Endothelial cell of umbilical vein (primary cell): Measurements from ENCODE around the gene TNFRSF1B. TPM values are rescaled to one million over a fixed set of nuclear protein-coding genes. Genes with fewer than 3 reads are reported as not detected.

Experiments used
- BruUV-seq: library from RNA; stranded (reverse); fragments of 400-500 nt; replicated peaks from 2 replicates; lab custom pipeline; 2021; lab: Mats Ljungman, UMichigan
- CTCF ChIA-PET: fragments of 300-600, 350-600 bp; sonication (Branson Sonifier 250); formaldehyde crosslinking; loops from one replicate; lab custom pipeline; 2021; ENCODE audit warnings: antibody characterized with exemption, inconsistent platforms; lab: Charles Lee
- POLR2A ChIA-PET: fragments of 300-600, 350-600 bp; sonication (Branson Sonifier 250); formaldehyde crosslinking; loops from one replicate; lab custom pipeline; 2021; ENCODE audit warnings: antibody characterized with exemption, inconsistent platforms; lab: Charles Lee
- DNase-seq: peaks from one replicate; pipeline ENCODE4 v3.0.0-alpha.2; 2011; ENCODE audit warnings: low read depth, low spot score
- FAIRE-seq: peaks from 2 replicates; lab custom pipeline; 2011; peaks lifted over from hg19 to GRCh38; lab: Jason Lieb, UNC
- H2AFZ ChIP-seq: 2 replicates; pipeline ENCODE4 v1.6.0; 2012; ENCODE audit warnings: low read depth, low read length, control low read depth, inconsistent platforms
- H3K27ac ChIP-seq: 2 replicates; pipeline ENCODE4 v1.5.1; 2011; ENCODE audit warnings: low read depth, mild to moderate bottlenecking, control low read depth, low read length, moderate library complexity; ENCODE audit not compliant: insufficient read depth
- H3K27me3 ChIP-seq, 2 experiments: 2 replicates each; pipeline versions ENCODE4 v1.6.0 to v1.6.1; 2011; ENCODE audit warnings: low read length in 2 of 2, mixed read lengths in 1 of 2; ENCODE audit not compliant: control insufficient read depth in 2 of 2, insufficient read depth in 2 of 2
- H3K36me3 ChIP-seq, 2 experiments: 2 replicates in 1 of 2; 3 replicates in 1 of 2; pipeline ENCODE4 v1.5.1; 2011; ENCODE audit warnings: low read length in 2 of 2, mild to moderate bottlenecking in 1 of 2, moderate library complexity in 1 of 2; ENCODE audit not compliant: control insufficient read depth in 2 of 2, insufficient read depth in 2 of 2; ENCODE audit errors: extremely low read depth in 1 of 2
- H3K4me1 ChIP-seq: 3 replicates; pipeline ENCODE4 v1.5.1; 2011; ENCODE audit warnings: mild to moderate bottlenecking, low read length; ENCODE audit not compliant: control insufficient read depth, insufficient read depth; ENCODE audit errors: extremely low read depth
- H3K4me2 ChIP-seq: 2 replicates; pipeline ENCODE4 v1.6.1; 2011; ENCODE audit warnings: low read length, control low read depth, mixed read lengths; ENCODE audit not compliant: insufficient read depth
- H3K4me3 ChIP-seq, 3 experiments: fragments of 200-600 bp in 1 of 3; sonication (generic), shearing (Covaris generic) in 1 of 3; replicated peaks in 1 of 3; 2 replicates each; pipeline ENCODE4 v1.5.1; 2011 to 2016; ENCODE audit warnings: control low read depth in 3 of 3, low read length in 3 of 3, mild to moderate bottlenecking in 2 of 3, inconsistent platforms in 1 of 3, low read depth in 1 of 3, moderate library complexity in 1 of 3; ENCODE audit not compliant: insufficient read depth in 1 of 3
- H3K79me2 ChIP-seq: 2 replicates; pipeline ENCODE4 v1.6.0; 2012; ENCODE audit warnings: low read length, inconsistent platforms; ENCODE audit not compliant: control insufficient read depth, insufficient read depth
- H3K9ac ChIP-seq: replicated peaks from 2 replicates; pipeline ENCODE3; 2011; ENCODE audit warnings: low read length, control low read depth; ENCODE audit not compliant: insufficient read depth; ENCODE audit errors: extremely low read depth
- H3K9me1 ChIP-seq: replicated peaks from 3 replicates; pipeline ENCODE4 v1.6.0; 2011; ENCODE audit warnings: mild to moderate bottlenecking, low read length; ENCODE audit not compliant: control insufficient read depth, insufficient read depth; ENCODE audit errors: extremely low read depth
- H3K9me3 ChIP-seq: replicated peaks from 2 replicates; pipeline ENCODE4 v1.5.1; 2012; ENCODE audit warnings: low read length, inconsistent platforms; ENCODE audit not compliant: control insufficient read depth, insufficient read depth
- H4K20me1 ChIP-seq: replicated peaks from 2 replicates; pipeline ENCODE3; 2011; ENCODE audit warnings: mild to moderate bottlenecking, low read length; ENCODE audit not compliant: control insufficient read depth, insufficient read depth; ENCODE audit errors: extremely low read depth
- EZH2 ChIP-seq: IDR thresholded peaks from 2 replicates; pipeline ENCODE4 v1.6.1; 2012; ENCODE audit warnings: borderline replicate concordance, low read depth, mild to moderate bottlenecking, moderate library complexity, low read length, inconsistent platforms; ENCODE audit not compliant: severe bottlenecking
- FOS ChIP-seq: IDR thresholded peaks from 2 replicates; pipeline ENCODE4 v1.6.1; 2011; ENCODE audit warnings: mild to moderate bottlenecking, low read length, moderate library complexity, borderline replicate concordance; ENCODE audit not compliant: insufficient read depth
- GATA2 ChIP-seq: IDR thresholded peaks from 2 replicates; pipeline ENCODE4 v1.7.0; 2011; ENCODE audit warnings: low read depth, mild to moderate bottlenecking, moderate library complexity, mixed read lengths, low read length; ENCODE audit not compliant: insufficient read length, insufficient read depth
- JUN ChIP-seq: IDR thresholded peaks from 2 replicates; pipeline ENCODE4 v1.6.1; 2011; ENCODE audit warnings: borderline replicate concordance, low read depth; ENCODE audit not compliant: insufficient read length, insufficient read depth
- MYC ChIP-seq: IDR thresholded peaks from one replicate; pipeline ENCODE4 v1.6.1; 2011; ENCODE audit warnings: mild to moderate bottlenecking, low read depth, low read length
- POLR2A ChIP-seq: IDR thresholded peaks from 2 replicates; pipeline ENCODE4 v1.6.1; 2012; ENCODE audit warnings: low read depth, mild to moderate bottlenecking, control low read depth, low read length
- POLR2AphosphoS5 ChIP-seq: IDR thresholded peaks from 2 replicates; pipeline ENCODE4 v1.6.1; 2012; ENCODE audit warnings: low read depth, mild to moderate bottlenecking, control low read depth, low read length, moderate library complexity; ENCODE audit not compliant: insufficient read depth
- dilution Hi-C: fragments of 300-500 bp; cut with MboI; formaldehyde crosslinking; loops from one replicate; pipeline ENCODE4 v1.15.0; 2019; ENCODE audit warnings: low sequenced_read_pairs; ENCODE audit not compliant: extremely low pct_ligation_motif_present
- intact Hi-C: fragments of 100-400 bp; cut with micrococcal nuclease; formaldehyde crosslinking; loops from one replicate; pipeline ENCODE4 v1.10.0; 2022
- polyA plus RNA-seq, 4 experiments: library from polyadenylated mRNA; depleted of rRNA in 3 of 4; stranded (reverse) in 3 of 4; unstranded in 1 of 4; fragments of >200 nt; gene quantifications; 2 replicates each; pipeline versions ENCODE4 v1.2.1 to v1.2.3, GENCODE V29; 2011 to 2012; ENCODE audit warnings: missing spikeins in 1 of 4
- total RNA-seq: library from RNA; stranded (reverse); gene quantifications from 2 replicates; pipeline ENCODE4 v1.2.3, GENCODE V29; 2021
- TF ChIP-seq, protein P1 (sequence below): IDR thresholded peaks from 2 replicates; pipeline ENCODE4 v1.6.1; 2011; ENCODE audit not compliant: insufficient read depth, insufficient read length
- TF ChIP-seq, protein P2 (sequence below), 2 donors: IDR thresholded peaks; 1 replicate in 1 of 2; 2 replicates in 1 of 2; pipeline ENCODE4 v1.5.1; 2011; ENCODE audit warnings: low read length in 2 of 2, mild to moderate bottlenecking in 2 of 2, moderate library complexity in 2 of 2, control low read depth in 1 of 2, inconsistent platforms in 1 of 2, low read depth in 1 of 2; ENCODE audit not compliant: insufficient read depth in 1 of 2; ENCODE audit errors: extremely low read depth in 1 of 2

TNFRSF1B gene
- total and polyA plus RNA-seq, 2 donors (not counting 3 experiments of a cell fraction or from before 2014, with no cell fraction given), result 53.6 to 65.9 TPM

GRCh38 chr1:12158357-12159092, 8.3 kb upstream of the TNFRSF1B start:
- Histone ChIP-seq H3K27ac (no peak overlapping the region), H3K9ac (no peak overlapping the region), H3K36me3 (no peaks in the 10 kb centered on the region), H3K9me3 (no peaks in the 10 kb centered on the region), H3K4me3 (no peak overlapping the region), H3K4me2 (no peak overlapping the region), H3K9me1 (no peaks in the 10 kb centered on the region), H2AFZ (no peak overlapping the region), H4K20me1 (no peaks in the 10 kb centered on the region), H3K4me1 (peaks cover 22% of the 10 kb centered on the region), H3K79me2 (no peaks in the 10 kb centered on the region), H3K27me3 (no peaks in the 10 kb centered on the region)
- no peak for FAIRE-seq
- no TSS peak for BruUV-seq
- ChIA-PET CTCF (interaction anchor here (2.9 to 3.3 kb wide), 2 partner anchors 8 to 33 kb away, joined by 12 to 14 read pairs; no protein-coding TSS in a partner anchor), POLR2A (no interaction called here)
- no peak for DNase-seq
- intact Hi-C loops, result no loop called here
- dilution Hi-C loops, result no loop called here
- no peak for TF ChIP-seq POLR2A
- TF ChIP-seq POLR2AphosphoS5, result no peak
- TF ChIP-seq, protein P1, sequence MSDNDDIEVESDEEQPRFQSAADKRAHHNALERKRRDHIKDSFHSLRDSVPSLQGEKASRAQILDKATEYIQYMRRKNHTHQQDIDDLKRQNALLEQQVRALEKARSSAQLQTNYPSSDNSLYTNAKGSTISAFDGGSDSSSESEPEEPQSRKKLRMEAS, result no peak
- no peak for TF ChIP-seq JUN
- no peak for TF ChIP-seq EZH2
- no peak for TF ChIP-seq MYC
- TF ChIP-seq FOS, result no peak
- no peak for TF ChIP-seq GATA2
- TF ChIP-seq, protein P2, sequence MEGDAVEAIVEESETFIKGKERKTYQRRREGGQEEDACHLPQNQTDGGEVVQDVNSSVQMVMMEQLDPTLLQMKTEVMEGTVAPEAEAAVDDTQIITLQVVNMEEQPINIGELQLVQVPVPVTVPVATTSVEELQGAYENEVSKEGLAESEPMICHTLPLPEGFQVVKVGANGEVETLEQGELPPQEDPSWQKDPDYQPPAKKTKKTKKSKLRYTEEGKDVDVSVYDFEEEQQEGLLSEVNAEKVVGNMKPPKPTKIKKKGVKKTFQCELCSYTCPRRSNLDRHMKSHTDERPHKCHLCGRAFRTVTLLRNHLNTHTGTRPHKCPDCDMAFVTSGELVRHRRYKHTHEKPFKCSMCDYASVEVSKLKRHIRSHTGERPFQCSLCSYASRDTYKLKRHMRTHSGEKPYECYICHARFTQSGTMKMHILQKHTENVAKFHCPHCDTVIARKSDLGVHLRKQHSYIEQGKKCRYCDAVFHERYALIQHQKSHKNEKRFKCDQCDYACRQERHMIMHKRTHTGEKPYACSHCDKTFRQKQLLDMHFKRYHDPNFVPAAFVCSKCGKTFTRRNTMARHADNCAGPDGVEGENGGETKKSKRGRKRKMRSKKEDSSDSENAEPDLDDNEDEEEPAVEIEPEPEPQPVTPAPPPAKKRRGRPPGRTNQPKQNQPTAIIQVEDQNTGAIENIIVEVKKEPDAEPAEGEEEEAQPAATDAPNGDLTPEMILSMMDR (IDR thresholded peaks at IDR 0.05; ENCODE audit: extremely low read depth in 1 of 2, insufficient read depth in 1 of 2, low read depth in 1 of 2, low read length in 2 of 2), result no peak
